NCI-H146 treated with DMSO at 0.1 percent for 48 hours (cell line): ENCODE measurements around the gene AMPD2.

Source experiments
- DNase-seq: peaks from one replicate; lab custom pipeline; 2025; ENCODE audit not compliant: unreplicated experiment; lab: John Stamatoyannopoulos, UW

AMPD2 gene

DNA sequence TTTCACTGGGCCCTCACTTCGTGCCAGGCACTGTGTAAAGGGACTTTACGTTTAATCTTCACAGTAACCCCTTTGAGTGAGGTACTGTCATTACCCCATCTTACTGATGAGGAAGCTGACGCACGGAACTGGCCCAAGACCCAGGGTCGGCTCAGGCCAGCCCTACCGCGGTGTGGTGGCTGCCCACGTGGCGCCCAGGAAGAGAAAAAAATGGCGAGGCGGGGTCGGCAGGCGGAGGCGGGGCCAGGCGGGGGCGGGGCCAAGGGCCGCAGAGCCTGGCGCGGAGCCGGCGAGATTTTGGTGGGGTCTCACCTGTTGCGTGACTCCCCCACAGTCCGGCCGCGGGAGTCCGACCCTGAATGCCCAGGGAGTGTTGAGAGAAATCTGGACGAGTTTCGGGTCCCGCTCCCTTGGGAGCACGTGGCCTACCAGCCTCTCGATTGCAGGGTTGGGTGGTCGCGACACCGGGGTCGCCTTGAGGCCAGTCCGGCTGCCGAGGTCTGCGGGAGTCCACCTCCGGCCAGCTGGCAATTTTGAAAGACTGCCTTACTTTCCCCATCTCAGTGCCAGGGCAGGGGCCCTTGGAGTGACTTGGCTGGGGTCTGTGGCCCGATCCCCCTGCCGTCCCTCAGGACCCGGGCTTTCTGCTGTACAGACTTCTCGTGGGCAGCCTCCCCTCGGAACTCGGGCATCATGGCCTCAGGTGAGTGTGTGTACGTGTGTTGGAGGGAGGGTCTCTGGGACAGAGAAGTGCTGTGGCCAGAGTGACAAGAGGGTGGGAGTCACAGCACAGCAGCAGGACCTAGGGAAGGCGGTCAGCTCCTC lies at the start of gene AMPD2, which contains the start of gene GNAT2:
Gene AMPD2, plus strand, starts transcription at position 262 of the 825 bp plus-strand sequence. CDS start 1,339 bp downstream, outside the sequence.
Gene GNAT2, minus strand, starts transcription at position 41 of the 825 bp plus-strand sequence. CDS start 6,746 bp downstream, outside the sequence.
- peak; percentile 39 for DNase-seq

DNA sequence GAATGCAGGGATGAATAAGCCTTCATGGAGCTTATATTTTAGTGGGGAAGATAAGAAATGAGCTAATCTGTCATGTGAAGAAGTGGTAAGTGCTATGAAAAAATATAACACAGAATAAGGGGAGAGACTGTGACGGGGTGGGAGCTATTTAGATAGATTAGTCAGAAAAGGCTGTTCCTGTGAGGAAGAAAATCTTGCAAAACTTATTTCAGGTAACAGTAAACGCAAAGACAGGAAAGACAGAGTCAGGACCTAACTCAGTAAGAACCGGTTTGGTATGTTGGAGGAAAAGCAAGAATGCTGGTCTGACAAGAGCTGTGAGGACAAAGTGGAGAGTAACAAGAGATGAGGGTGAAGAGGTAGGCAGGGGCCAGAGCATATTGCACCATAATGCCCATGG lies 49.2 kb upstream of the AMPD2 start:
- no peak for DNase-seq

DNA sequence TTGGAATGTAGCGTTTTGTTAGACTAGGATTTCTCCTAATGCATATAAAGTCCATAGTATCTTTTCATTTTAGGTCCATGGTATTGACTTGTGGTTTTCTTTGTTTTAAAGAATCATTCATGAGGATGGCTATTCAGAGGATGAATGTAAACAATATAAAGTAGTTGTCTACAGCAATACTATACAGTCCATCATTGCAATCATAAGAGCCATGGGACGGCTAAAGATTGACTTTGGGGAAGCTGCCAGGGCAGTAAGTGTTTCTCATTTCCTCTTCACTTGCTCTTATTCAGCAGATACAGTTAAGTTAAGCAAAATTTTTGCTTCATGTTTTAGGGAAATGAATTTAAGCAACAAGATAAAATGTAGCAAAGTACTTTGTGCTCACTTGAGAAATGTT lies 45.9 kb upstream of the AMPD2 start:
- DNase-seq, result no peak

DNA sequence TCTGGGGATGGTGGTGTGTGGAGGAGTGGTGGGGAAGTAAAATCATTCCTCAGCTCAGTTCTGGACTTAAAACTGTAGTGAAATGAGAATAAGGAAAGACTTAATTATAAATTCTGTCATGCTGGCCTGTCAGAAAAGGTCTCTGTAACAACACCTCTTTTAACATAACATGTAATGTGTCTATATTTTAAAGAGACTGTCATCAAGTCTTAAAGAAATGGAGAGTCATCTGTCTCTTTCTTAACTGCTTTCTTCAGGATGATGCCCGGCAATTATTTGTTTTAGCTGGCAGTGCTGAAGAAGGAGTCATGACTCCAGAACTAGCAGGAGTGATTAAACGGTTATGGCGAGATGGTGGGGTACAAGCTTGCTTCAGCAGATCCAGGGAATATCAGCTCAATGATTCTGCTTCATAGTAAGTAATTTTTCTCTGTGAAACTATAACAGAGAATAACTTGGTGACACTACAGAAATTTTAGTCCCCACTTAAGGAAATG lies 40.6 kb upstream of the AMPD2 start:
- DNase-seq, result no peak

DNA sequence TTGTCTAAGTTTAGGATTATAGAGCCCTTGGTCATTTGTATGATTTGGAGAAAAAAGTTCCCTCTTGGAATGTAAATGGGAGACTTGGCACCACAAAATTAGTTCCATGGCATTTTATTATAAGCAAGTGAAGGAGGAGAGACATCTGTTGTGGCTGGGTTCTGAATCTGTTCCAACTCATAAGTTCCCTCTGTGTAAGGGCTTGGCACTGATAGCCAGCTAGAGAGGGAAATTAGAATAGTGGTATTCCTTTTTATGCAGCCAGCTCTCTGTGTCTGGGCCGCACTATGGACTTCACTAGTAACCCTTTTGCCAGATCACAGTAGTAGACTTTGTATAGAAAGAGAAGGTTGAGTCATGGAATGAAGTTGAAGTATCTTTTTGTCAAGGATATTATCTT lies 40.1 kb upstream of the AMPD2 start:
- no peak for DNase-seq

DNA sequence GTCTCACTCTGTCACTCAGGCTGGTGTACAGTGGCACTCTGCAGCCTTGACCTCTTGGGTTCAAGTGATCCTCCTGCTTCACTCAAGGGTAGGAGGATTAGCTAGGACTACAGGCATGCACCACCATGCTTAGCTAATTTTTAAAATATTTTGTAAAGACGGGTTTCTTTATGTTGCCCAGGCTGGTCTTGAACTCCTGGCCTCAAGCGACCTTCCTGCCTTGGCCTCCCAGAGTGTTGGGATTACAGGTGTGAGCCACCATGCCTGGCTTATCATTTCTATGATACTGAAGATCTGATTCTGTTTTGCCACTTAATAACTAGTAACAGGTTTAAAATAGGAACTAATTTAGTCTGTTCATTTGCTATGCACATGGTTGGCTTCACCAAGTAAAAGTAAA lies 37.6 kb upstream of the AMPD2 start:
- DNase-seq, result no peak

DNA sequence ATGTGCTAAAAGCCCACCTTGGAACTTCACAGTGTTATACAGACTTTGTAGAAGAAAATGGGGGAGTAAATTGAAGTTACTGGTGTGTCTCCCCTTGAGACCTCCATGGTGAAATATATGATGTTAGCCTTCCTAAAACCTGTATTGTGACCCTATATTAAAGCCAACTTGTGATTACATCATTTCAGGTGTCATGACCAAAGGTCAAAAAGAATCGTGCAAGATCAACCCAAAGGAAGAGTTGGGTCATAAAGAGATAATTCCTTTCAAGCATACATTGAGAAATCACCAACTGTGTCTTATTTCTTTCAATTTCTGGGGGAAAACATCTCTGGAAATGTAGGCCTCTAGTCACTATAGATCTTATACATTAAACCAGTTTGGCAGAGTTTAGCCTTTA lies 34.9 kb upstream of the AMPD2 start:
- no peak for DNase-seq

DNA sequence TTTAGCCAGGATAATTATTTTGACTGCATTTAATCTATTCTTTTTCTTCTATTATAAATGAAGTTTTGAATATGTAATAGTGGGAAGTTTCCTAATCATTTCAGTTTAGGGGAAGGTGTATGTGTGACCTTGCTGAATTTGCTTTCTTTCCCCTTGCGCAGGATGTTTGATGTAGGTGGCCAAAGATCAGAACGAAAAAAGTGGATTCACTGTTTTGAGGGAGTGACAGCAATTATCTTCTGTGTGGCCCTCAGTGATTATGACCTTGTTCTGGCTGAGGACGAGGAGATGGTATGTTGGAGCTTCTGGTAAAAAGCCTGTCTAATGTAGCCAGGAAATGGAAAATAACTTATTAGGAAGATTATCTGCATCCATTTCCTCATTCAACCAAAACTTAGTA lies 33.6 kb upstream of the AMPD2 start:
- DNase-seq, result no peak

DNA sequence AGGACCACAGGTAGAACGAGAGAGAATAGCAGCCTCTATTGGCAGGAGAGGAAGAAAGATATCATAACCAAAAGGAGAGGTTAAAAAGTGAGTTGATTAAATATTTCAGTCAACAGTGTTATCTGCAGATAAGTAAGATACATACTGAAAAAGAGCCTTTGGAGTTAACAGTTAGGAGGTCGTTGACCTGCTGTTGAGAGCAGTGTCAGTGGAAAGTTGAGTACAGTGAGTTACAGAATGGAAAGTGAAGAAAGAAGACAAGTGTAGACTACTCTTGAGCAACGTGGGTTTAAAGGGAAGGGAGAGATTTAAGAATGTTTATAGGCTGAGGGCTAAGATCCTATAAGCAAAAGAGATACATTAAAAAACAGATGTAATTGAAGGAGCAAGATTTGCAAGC lies 30.5 kb upstream of the AMPD2 start:
- DNase-seq, result no peak

DNA sequence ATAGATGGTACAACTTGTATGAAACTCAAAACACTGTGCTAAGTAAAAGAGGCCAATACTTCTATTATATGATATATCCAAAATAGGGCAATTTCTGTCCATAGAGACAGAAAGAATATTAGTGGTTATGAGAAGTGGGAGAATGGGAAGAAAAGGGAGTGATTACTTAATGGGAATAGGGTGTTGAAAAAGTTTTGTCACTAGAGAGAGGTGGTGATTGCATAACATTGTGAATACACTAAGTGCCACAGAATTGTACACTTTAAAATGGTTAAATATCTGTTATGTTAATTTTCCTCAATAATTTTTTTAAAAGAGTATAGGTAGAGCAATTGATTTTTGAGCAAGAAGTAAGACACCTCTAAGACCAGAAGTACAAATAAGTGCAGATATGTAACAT lies 30.0 kb upstream of the AMPD2 start:
- no peak for DNase-seq

DNA sequence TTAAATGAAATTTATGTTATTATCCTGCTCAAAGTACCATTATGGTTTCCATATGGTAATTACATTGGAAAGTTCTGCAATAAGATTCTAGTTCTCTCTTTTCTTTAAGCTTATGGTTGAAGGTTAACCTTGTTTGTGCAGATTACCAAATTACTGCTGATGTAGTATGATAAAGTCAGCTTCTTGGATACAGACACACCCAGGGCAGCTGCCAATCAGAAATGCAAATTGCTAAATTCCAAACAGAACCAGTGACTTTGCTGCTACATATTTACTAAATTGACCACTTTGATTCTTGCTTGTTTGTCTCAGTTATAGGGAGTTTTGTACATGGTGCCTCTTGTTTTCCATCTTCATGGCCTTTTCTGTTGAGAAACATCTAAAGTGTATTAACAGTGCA lies 26.7 kb upstream of the AMPD2 start:
- DNase-seq, result no peak

DNA sequence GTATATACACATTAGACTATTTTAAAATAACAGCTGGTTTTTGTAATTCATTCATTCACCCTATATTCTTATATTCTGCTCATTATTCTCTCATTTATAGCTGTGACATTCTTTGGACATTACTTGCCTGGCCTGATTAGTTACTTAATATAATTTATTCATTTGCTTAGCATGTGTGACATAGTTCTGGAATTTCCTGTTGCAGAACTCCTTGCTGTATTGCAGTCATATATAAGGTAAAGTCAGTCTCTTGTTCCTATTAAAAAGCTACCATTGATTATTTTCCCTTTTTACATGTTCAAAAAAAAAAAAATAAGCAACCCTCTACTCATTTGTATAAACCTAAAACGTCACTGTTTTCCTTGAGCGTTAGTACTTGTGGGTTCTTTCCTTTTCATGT lies 24.1 kb upstream of the AMPD2 start:
- no peak for DNase-seq

DNA sequence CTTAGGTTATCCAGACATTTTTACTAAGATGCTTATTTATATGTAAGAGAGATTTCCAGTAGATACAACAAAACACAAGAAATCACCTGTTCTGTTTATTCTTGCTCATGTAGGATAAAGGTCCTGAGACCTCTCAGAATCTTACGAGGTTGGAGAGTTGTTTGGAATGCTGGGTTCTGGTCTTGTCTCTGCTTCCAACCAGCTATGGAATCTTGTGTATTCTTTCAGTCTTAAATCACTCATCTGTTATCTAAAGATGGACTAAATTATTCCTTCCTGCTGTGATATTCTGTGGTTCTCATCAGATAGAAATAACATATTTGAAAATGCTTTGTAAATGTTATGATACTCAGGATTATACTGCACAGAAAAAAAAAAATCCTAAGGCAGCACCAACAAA lies 21.5 kb upstream of the AMPD2 start:
- no peak for DNase-seq

DNA sequence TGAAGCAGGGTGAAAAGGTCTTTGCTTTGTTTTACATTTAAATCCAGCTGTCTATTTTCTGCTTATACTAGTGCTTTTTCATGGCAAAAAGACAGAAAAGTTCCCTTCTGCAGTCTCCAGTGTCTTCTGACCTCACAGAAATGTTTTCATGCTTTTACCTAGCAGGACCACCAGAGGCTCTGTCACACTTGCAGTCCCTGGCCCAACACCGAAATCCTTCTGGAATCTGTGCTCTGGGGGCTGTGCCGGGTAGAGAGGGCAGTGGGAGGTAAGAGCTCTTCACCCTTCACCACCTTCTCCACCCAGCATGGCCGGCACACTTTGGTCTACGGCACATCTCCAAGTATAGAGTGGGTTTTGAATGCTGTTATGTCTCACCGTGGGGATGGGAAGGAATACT lies 21.0 kb upstream of the AMPD2 start:
- no peak for DNase-seq

DNA sequence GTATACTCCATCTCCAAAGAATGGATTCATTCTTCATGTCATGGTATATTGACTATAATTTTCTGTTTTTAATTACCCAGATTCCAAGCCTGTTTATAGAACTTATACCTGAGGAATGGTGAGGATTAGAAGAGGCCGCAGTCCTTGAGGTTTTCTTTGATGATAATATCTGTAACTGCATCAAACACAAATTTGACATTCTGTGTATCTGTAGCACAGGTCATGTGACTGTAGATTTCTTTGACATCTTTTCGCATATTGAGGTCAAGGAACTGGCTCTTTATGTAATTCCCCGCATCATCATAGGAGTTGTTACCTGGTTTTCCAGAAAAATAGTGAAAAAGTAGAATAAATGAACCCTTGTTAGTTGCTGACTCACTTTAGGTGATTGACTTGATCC lies 16.4 kb upstream of the AMPD2 start:
- DNase-seq, result no peak

DNA sequence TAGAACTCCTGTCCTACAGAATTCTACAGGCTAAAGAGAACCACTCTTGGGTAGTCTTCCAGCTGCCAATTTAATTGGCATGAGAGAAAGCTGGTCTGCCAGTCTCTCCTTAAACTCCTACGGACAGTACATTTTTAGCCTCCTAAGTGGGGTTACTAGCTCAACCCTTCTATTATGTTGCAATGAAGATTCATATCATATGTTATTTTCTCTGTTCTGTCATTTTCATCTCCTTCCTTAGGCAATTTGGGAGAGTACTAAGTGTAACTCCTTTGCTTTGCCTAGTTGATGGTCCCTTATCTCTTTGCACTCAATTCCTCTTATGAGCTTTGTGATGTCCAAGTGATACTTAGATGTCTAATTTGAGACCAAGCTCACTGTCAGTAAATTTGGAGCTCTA lies 14.3 kb upstream of the AMPD2 start:
- no peak for DNase-seq

DNA sequence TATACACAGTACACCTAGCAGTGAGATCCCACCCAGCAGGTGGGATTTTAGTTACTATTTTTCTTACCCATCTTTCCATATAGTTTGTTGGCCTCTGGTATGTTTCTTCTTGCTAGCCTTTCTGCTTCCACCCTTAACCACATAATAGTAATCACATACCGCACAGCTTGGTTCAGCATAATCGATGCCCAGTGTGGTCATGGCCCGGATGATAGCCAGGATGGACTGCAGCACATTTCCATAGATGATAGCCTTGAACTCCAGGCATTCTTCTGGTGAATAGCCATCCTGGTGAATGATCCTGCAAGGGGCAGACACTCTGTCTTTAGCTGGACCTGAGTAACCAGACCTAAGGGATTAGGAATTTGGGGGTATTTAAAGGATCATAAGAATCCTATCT lies 9.8 kb upstream of the AMPD2 start:
- DNase-seq, result no peak

DNA sequence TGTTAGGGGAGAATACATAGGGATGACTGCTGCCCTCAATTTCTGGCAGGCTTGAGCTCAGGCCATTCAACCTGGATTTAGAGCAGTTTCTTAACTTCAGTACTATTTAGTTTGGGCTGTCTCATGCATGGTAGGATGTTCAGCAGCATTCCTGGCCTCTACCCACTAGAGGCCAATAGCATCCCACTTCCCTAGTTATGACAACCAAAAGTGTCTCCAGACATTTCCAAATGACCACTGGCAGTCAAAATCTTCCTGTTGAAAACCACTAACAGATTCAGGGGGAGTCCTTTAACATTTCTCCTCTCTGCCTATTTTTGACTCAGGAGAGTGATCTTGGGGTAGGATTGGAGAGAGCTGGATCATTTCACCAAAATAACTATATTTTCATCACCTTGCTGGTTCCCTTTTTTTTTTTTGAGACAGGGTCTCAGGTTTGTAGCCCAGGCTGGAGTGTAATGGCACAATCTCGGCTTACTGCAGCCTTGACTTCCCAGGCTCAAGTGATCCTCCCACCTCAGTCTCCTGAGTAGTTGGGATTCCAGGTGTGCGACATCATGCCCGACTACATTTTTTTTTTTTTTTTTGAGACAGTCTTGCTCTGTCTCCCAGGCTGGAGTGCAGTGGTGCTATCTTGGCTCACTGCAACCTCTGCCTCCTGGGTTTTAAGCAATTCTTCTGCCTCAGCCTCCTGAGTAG lies 8.9 kb upstream of the AMPD2 start:
- DNase-seq, result no peak

DNA sequence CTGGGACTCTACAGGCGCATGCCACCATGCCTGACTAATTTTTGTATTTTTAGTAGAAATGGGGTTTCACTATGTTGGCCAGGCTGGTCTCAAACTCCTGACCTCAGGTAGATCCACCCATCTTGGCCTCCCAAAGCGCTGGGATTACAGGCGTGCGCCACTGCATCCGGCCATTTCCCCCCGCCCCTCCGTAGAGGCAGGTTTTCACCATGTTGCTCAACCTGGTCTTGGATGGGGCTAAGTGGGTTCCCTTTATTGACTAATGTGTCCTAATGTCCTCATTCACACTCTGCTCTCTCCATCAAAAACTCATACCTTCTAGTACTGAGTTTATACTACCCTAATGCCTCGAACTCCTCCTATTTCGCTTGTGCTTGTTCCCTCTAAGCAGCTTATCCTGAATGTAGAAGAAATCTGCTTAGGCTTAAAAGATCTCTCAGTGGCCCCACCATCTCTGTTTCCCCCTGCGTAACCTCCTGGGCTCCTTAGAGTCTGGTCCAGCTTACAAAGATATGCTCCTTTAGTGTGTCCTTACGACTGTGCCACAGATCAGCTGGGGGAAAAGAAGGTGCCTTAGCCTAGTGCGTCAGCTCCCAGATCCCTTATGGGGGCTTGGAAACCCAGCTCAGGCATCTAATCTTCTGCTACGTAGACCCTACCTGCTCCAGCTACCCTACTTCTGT lies 8.2 kb upstream of the AMPD2 start:
- no peak for DNase-seq

DNA sequence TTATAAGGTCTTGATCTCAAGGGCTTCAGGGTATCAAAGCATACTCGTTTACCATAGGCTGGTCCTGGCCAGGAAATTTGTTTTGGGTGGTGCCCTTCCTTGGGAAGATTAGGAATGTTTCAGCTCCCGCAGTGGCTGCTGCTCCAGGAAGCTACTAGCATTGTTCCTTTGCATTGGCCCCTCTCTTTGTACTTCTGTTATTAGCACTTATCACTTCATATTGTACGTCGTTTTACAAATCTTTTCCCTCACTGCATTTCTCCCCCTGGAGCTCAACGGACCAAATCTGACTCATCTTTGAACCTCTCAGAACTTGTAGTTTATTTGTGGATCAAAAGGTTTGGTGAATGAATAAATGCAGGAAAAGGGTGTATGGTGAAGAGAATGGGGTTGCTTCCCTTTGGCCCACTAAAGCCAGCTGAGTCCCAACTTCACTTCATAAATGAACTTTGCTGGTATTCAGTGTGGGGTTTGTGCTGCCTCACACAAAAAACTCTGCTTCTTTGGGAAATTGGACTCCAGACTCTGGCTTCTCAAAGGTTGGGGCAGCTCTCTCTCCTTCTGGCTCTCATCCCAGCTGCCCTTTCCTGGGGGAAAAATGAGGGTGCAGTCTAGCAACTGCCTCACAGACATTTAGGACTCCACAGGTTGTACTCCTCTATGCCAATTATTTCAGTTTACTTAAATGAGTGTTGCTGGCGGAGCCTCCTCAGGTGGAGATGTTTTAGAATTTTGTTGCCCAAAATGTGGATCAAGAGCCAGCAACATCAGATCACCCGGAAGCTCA lies 6.1 kb upstream of the AMPD2 start:
- DNase-seq, result no peak

DNA sequence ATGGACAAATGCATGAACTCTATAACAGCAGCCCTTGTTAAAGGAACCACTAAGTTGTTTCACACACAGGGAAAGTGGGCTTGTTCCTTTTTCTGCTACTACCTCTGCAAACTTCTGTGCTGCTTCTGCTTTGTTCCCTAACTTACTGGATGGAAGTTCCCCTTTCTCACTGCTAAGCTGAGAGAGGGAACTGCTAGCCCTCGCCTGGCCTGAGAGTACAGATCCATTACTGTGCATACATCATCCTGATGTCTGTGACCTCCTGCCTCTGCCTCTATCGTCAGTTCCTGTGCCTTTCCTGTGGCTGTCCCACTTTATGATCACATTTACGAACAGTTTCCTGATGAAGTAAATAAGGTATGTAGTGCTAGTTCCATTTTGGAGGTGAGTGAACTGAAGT lies 3.8 kb upstream of the AMPD2 start:
- DNase-seq, result no peak
